ENCODE measurements around the gene ZNF782.
A peak's percentile ranks its signal among the peaks of the same experiment; 100 is the strongest.

The ZNF782 gene

GRCh38 chr9:96877269-96877668, 23.0 kb upstream of the ZNF782 start:
- Histone ChIP-seq H3K9me3 (ENCODE audit: insufficient read depth, low read length) (no peaks in the 10 kb centered on the region), H3K27ac (ENCODE audit: low read depth, low read length) (no peak overlapping the region), H3K79me2 (ENCODE audit: insufficient read depth, low read length) (no peaks in the 10 kb centered on the region), H2AFZ (ENCODE audit: low read depth, low read length, severe bottlenecking) (no peak overlapping the region), H3K36me3 (ENCODE audit: low read length) (no peaks in the 10 kb centered on the region), H3K27me3 (ENCODE audit: low read length) (no peaks in the 10 kb centered on the region), H3F3A (ENCODE audit: insufficient read depth) (peaks cover 33% of the 10 kb centered on the region), H3K4me2 (ENCODE audit: low read depth, low read length, poor library complexity, severe bottlenecking) (no peak overlapping the region), H3K4me3 (ENCODE audit: insufficient read depth, low read length, poor library complexity, severe bottlenecking) (no peak overlapping the region), H4K20me1 (ENCODE audit: low read depth, low read length) (no peaks in the 10 kb centered on the region), H3K9ac (ENCODE audit: low read length) (no peak overlapping the region), H3K9me2 (replicated peaks; ENCODE audit: insufficient read depth, low read length) (no peaks in the 10 kb centered on the region)
- TF ChIP-seq CTCF (IDR thresholded peaks at IDR 0.05; ENCODE audit: insufficient read depth, low read length, poor library complexity, severe bottlenecking) = no peak
- no peak for TF ChIP-seq EZH2phosphoT487 (conservative IDR thresholded peaks at IDR 0.05; ENCODE audit: low read length)

GRCh38 chr9:96875461-96876142, 21.3 kb upstream of the ZNF782 start:
- Histone ChIP-seq H3K79me2 (ENCODE audit: insufficient read depth, low read length) (no peaks in the 10 kb centered on the region), H3K9me3 (ENCODE audit: insufficient read depth, low read length) (no peaks in the 10 kb centered on the region), H3K9me2 (replicated peaks; ENCODE audit: insufficient read depth, low read length) (no peaks in the 10 kb centered on the region), H2AFZ (ENCODE audit: low read depth, low read length, severe bottlenecking) (peak overlapping the region; percentile 68), H4K20me1 (ENCODE audit: low read depth, low read length) (no peaks in the 10 kb centered on the region), H3K9ac (ENCODE audit: low read length) (peak overlapping the region; percentile 42), H3K27me3 (ENCODE audit: low read length) (no peaks in the 10 kb centered on the region), H3K4me3 (ENCODE audit: insufficient read depth, low read length, poor library complexity, severe bottlenecking) (peak overlapping the region; percentile 49), H3F3A (ENCODE audit: insufficient read depth) (peaks cover 33% of the 10 kb centered on the region), H3K4me2 (ENCODE audit: low read depth, low read length, poor library complexity, severe bottlenecking) (peak overlapping the region; percentile 66), H3K27ac (ENCODE audit: low read depth, low read length) (peak overlapping the region; percentile 58), H3K36me3 (ENCODE audit: low read length) (no peaks in the 10 kb centered on the region)
- peak; percentile 36 for TF ChIP-seq CTCF (IDR thresholded peaks at IDR 0.05; ENCODE audit: insufficient read depth, low read length, poor library complexity, severe bottlenecking)
- no peak for TF ChIP-seq EZH2phosphoT487 (conservative IDR thresholded peaks at IDR 0.05; ENCODE audit: low read length)

DNA sequence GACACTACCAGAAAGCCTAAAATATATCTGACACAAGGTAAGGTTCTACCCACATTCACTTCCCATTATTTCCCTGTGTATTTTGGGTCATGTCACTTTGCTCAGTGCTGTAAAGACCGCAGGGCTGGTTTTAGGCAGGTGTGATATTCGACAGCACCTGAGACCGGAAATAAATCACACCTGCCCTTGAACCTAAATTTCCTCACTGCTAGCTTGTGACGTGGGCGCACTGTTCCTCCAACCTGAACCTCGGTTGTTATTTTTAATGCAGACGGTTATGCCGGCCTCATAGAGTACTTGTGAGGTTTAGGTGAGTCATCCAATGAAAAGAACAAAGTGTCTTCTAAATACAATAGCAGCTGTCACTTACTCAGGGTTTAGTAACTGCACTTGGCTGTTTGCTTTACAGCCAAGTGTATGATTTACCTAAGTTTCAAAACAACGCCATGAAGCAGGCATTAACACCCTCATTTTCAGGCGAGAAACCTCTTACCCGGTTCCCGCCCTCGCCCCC, 20.7 kb upstream of the ZNF782 start:
- Histone ChIP-seq H3K27me3 (ENCODE audit: low read length) (no peaks in the 10 kb centered on the region), H3K9me2 (replicated peaks; ENCODE audit: insufficient read depth, low read length) (no peaks in the 10 kb centered on the region), H2AFZ (ENCODE audit: low read depth, low read length, severe bottlenecking) (peak overlapping the region; percentile 68), H3K79me2 (ENCODE audit: insufficient read depth, low read length) (no peaks in the 10 kb centered on the region), H4K20me1 (ENCODE audit: low read depth, low read length) (no peaks in the 10 kb centered on the region), H3K27ac (ENCODE audit: low read depth, low read length) (peak overlapping the region; percentile 58), H3K9ac (ENCODE audit: low read length) (peak overlapping the region; percentile 42), H3K9me3 (ENCODE audit: insufficient read depth, low read length) (no peaks in the 10 kb centered on the region), H3K4me2 (ENCODE audit: low read depth, low read length, poor library complexity, severe bottlenecking) (peak overlapping the region; percentile 66), H3K4me3 (ENCODE audit: insufficient read depth, low read length, poor library complexity, severe bottlenecking) (peak overlapping the region; percentile 49), H3F3A (ENCODE audit: insufficient read depth) (peaks cover 33% of the 10 kb centered on the region), H3K36me3 (ENCODE audit: low read length) (no peaks in the 10 kb centered on the region)
- TF ChIP-seq EZH2phosphoT487 (conservative IDR thresholded peaks at IDR 0.05; ENCODE audit: low read length) = no peak
- no peak for TF ChIP-seq CTCF (IDR thresholded peaks at IDR 0.05; ENCODE audit: insufficient read depth, low read length, poor library complexity, severe bottlenecking)

Measured in SU-DHL-6 (cell line).